Measurements from ENCODE around the gene SYNPO2. TPM values are rescaled to one million over a fixed set of nuclear protein-coding genes. Genes with fewer than 3 reads are reported as not detected.

The SYNPO2 gene
- total RNA-seq, 1 donor from 2014 or later = 0.42 TPM

DNA sequence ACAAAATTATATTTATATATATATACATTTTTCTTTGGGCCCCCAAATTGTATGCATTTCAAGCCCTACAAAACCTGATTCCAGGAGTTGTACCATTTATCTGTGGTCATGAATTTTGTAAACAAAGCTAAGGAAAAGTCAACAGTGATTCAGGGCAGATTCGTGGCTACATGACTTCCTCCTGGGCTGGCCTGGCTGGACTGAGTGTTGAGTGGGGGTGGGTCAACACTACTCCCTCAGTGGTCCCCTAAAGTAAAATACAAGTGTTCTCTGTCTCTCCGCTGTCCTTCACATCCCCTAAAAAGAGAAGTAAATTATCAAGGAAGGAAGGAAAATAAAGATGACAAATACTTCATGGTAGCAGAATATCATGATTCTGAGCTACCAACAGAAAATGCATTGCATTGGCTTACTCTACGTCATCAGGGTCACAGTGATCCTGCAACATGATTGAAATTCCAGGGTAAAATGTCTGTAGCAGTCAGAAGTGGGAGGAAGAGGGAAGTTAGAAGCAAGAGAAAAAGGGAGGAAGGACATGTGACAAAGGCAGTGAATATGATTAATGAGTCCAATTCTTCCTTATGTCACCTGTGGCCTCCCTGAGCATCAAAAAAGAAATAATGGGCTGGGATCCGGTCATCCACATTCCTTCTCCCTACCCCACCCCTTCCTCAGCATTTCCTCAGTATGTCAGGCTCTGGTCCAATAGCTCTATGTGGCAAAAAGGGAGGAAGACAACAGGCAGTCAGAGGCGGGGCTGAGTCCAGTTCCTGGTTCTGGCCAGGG lies 204.6 kb downstream of the SYNPO2 start:
- TF ChIP-seq, protein P1, sequence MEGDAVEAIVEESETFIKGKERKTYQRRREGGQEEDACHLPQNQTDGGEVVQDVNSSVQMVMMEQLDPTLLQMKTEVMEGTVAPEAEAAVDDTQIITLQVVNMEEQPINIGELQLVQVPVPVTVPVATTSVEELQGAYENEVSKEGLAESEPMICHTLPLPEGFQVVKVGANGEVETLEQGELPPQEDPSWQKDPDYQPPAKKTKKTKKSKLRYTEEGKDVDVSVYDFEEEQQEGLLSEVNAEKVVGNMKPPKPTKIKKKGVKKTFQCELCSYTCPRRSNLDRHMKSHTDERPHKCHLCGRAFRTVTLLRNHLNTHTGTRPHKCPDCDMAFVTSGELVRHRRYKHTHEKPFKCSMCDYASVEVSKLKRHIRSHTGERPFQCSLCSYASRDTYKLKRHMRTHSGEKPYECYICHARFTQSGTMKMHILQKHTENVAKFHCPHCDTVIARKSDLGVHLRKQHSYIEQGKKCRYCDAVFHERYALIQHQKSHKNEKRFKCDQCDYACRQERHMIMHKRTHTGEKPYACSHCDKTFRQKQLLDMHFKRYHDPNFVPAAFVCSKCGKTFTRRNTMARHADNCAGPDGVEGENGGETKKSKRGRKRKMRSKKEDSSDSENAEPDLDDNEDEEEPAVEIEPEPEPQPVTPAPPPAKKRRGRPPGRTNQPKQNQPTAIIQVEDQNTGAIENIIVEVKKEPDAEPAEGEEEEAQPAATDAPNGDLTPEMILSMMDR (IDR thresholded peaks at IDR 0.05; ENCODE audit: insufficient read depth, low read length, poor library complexity, severe bottlenecking) = no peak
- no peaks in the 10 kb centered on the region for H3K36me3 ChIP-seq (ENCODE audit: control insufficient read depth, insufficient read depth, low read length)
- H3K27me3 ChIP-seq (ENCODE audit: control insufficient read depth, insufficient read depth, low read length) = no peaks in the 10 kb centered on the region
- DNase-seq (ENCODE audit: low read depth) = no peak
- H3K4me3 ChIP-seq (ENCODE audit: low read depth, low read length) = no peak overlapping the region

DNA sequence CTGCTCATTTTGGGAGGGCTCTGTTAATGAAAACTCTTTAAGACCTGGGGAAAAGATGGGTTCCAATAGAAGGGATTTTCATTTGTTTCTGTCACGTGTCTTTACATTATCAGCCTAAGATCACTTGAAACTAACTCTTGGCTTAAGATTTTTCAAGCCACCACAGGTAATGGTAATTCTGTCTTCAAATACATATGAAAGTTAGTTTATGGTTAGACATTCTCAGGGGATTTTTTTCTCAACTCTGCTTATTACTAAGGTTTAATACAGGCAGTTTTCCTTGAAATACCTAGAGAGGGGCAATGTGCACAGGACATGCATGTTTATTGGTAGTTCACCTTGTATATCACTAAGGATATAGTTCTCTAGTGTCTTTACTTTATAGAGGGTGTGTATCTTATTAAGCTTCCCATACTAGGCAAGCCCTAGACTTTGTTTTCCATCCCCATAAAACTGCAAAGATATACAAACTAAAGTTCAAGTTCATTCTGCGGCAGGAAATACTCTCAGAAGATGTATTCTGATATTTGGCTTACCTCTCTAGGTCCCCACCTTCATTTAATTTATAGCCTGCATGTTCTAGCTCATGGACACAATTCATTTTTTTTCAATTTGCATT lies 208.7 kb downstream of the SYNPO2 start:
- TF ChIP-seq, protein P1 (IDR thresholded peaks at IDR 0.05; ENCODE audit: insufficient read depth, low read length, poor library complexity, severe bottlenecking) = no peak
- Histone ChIP-seq H3K4me3 (ENCODE audit: low read depth, low read length) (no peak overlapping the region), H3K27me3 (ENCODE audit: control insufficient read depth, insufficient read depth, low read length) (no peaks in the 10 kb centered on the region), H3K36me3 (ENCODE audit: control insufficient read depth, insufficient read depth, low read length) (no peaks in the 10 kb centered on the region)
- DNase-seq (ENCODE audit: low read depth) = no peak

DNA sequence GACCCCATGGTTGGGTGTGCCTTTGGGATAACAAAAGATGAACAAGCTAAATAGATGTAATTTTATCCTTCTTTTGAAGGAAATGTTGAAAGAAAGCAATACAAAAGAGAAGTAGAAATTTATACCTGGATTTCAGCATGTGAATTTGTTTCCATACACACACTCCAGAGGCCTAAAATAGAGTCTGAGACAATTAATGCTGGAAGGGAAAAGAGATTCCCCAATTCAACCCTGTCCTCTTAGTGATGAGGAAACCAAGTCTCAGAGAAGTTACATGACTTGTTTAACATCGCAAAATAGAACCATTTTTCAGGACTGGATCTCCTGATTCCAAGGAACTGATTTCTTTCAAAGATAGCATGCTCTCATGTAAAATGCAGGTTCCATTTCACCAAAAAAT lies 209.7 kb downstream of the SYNPO2 start:
- no peak overlapping the region for H3K4me3 ChIP-seq (ENCODE audit: low read depth, low read length)
- H3K36me3 ChIP-seq (ENCODE audit: control insufficient read depth, insufficient read depth, low read length) = no peaks in the 10 kb centered on the region
- H3K27me3 ChIP-seq (ENCODE audit: control insufficient read depth, insufficient read depth, low read length) = no peaks in the 10 kb centered on the region
- DNase-seq (ENCODE audit: low read depth) = no peak
- TF ChIP-seq, protein P1 (IDR thresholded peaks at IDR 0.05; ENCODE audit: insufficient read depth, low read length, poor library complexity, severe bottlenecking) = no peak

DNA sequence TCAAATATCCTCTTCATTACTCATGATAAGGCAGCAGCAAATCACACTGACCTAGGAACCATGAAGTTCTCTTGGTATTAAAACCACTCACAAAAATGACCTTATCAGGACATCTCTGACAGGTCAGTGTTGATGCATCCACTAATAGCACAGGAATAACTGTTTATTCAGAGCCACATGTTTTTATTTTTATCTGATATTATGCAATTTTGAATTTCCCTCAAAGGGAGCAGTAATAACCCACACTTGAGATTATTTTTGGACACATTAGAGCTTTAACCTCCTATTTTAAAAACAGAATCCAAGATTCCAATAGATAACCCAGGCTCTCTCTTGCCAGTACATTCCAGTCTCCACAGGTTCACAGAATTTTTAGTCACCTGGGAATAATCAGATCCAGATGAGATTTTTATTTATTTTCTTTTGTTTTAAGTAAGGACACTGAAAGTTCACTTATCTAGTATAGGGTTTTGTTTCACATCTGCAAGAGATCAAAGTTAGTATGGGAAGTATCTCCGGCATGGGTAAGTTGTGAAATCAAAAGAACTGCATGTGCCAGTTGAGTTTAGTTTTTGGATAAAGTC lies 210.7 kb downstream of the SYNPO2 start:
- TF ChIP-seq, protein P1 (IDR thresholded peaks at IDR 0.05; ENCODE audit: insufficient read depth, low read length, poor library complexity, severe bottlenecking) = no peak
- Histone ChIP-seq H3K27me3 (ENCODE audit: control insufficient read depth, insufficient read depth, low read length) (no peaks in the 10 kb centered on the region), H3K36me3 (ENCODE audit: control insufficient read depth, insufficient read depth, low read length) (no peaks in the 10 kb centered on the region), H3K4me3 (ENCODE audit: low read depth, low read length) (no peak overlapping the region)
- no peak for DNase-seq (ENCODE audit: low read depth)

DNA sequence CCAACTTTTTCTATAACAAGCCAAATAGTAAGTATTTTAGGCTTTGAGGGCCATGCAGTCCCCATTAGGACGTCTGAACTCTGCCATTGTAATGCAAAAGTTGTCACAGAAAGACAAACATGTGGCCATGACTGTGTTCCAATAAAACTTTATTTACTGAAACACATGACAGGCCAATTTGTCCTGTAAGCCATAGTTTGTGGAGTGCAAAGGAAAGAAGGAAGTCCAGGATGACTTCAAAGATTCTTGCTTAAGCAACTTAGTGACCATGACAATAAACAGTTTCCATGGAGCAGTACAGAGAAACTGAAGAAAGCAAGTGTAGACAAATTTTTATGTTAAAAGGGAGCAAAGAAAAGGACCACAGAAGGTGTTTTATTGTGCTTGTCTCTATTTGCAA lies 212.0 kb downstream of the SYNPO2 start:
- no peaks in the 10 kb centered on the region for H3K36me3 ChIP-seq (ENCODE audit: control insufficient read depth, insufficient read depth, low read length)
- TF ChIP-seq, protein P1 (IDR thresholded peaks at IDR 0.05; ENCODE audit: insufficient read depth, low read length, poor library complexity, severe bottlenecking) = no peak
- no peak overlapping the region for H3K4me3 ChIP-seq (ENCODE audit: low read depth, low read length)
- DNase-seq (ENCODE audit: low read depth) = no peak
- no peaks in the 10 kb centered on the region for H3K27me3 ChIP-seq (ENCODE audit: control insufficient read depth, insufficient read depth, low read length)
